ENCODE results near the gene NPAS2. TPM values are rescaled to one million over a fixed set of nuclear protein-coding genes. Genes with fewer than 3 reads are reported as not detected.

NPAS2 gene
- total RNA-seq, 4 donors from 2014 or later, result 4.7 to 131 (median 11.2) TPM

DNA sequence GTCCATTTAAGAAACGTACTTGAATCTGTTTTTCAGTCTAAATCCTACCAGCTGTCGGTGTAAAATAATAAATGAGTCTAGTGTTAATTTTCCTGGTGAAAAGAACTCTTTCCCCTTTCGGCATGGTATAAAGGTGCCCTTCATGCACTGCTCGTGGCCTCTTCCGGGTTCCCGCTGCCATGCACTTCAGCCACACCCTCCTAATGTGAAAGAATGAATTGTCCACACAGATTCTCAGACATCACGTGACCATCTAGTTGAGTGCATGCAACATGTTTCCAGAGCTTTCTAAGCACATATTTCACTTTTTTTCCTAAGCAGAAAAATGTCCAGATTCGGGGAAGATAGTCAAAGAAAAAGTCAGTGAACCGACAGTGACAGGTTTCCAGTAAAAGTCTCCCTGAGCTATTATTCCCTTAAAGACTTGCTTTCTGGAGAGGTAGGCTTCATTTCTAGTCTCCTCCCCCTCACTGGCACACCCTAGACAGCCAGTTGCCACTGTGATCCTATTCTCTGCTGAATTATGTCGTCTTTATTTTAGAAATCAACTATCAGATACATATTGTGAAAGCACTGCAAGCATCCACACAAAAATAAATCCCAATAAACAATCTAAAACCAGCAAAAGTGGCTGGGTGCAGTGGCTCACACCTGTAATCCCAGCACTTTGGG lies 116.3 kb downstream of the NPAS2 start:
- TF ChIP-seq, protein P1, sequence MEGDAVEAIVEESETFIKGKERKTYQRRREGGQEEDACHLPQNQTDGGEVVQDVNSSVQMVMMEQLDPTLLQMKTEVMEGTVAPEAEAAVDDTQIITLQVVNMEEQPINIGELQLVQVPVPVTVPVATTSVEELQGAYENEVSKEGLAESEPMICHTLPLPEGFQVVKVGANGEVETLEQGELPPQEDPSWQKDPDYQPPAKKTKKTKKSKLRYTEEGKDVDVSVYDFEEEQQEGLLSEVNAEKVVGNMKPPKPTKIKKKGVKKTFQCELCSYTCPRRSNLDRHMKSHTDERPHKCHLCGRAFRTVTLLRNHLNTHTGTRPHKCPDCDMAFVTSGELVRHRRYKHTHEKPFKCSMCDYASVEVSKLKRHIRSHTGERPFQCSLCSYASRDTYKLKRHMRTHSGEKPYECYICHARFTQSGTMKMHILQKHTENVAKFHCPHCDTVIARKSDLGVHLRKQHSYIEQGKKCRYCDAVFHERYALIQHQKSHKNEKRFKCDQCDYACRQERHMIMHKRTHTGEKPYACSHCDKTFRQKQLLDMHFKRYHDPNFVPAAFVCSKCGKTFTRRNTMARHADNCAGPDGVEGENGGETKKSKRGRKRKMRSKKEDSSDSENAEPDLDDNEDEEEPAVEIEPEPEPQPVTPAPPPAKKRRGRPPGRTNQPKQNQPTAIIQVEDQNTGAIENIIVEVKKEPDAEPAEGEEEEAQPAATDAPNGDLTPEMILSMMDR (IDR thresholded peaks at IDR 0.05; ENCODE audit: low read depth), result no peak

DNA sequence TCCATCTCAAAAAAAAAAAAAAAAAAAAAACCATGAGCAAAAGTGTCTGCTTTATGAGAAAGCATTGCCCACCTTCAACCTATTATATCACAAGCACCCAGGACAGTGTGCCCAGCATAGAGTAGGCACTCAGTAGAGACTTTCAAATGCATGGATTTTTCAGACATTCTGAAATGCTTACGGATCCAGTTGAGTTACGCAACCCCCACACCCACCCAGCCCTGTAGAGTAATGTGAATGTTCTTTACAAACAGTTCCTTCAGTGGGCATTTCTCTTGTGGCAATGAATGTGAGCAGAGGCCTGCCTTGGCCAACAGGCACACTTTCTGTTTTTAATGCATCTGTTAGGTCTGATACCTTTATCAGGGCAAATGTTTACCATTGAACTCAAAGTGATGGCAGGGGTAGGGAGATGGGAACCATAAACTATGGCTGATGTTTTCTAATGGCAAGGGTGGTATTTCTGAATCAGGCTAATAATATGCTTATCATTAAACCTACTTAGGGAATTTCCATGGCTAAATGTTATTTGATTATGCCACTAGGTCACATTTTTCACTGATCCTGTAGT lies 117.1 kb downstream of the NPAS2 start:
- TF ChIP-seq, protein P1 (IDR thresholded peaks at IDR 0.05; ENCODE audit: low read depth), result no peak

DNA sequence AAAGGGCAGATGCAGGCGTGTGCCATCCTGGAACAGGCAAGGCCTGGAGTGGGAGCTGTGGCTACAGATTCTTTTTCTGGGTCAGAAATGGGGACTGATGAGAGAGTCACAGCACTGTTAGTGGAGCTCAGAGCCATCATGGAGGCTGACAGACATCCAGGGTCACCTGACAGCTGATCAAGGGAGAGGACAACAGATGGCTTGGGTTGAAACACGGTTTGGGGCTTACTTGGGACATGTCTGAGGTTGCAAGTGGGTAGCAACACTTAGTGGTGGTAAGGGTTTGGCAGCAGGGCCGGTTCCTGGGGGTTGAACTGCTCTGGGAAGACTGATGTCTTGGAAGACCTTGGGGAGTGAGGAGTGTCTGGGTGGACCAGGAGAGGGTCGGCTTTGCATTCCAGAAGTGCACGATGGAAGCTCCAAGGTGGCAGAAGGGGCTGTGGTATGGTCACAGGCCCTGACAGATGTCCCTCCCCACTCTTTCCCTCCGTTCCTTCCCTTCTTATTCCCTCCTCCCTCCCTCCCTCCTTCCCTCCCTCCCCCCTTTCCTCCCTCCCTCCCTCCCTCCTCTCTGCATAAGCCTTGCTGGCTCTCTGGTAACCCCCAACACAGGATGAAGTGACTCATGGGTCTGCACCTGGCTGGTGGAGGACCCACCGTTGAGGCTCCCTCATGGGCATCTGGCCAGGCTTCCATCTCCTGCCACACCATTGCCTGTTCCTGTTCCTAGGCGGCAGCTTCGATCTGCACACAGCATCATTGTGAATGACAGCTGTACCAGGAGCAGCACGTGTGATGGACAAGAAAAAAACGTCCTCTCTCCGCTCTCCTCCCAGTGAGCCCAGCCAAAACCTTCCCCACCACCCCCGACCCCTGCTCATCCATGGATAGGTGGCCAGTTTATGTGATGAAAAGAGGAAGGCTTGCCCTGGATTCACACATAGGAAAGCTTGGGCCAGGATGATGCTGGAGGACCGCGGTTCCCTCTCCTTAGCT lies 118.4 kb downstream of the NPAS2 start:
- TF ChIP-seq, protein P1 (IDR thresholded peaks at IDR 0.05; ENCODE audit: low read depth), result no peak

DNA sequence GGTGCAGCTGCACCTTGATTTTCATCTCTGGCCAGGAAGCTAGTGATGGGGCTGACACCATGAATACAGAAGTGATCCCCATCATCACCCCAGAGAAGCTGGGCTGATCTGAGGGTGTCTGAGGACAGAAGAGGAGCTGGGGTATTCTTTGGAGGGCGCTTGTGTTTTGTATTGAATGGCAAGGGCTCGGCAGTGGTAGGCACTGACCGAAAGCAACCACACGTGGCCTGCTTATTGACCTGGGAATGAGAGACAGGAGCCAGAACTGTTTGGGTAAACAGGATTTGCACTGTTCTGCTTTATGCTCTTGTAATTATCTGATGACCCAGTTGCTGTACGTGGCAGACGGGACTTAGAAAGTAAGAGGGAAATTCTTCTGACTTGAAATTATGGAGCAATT lies 119.5 kb downstream of the NPAS2 start:
- TF ChIP-seq, protein P1 (IDR thresholded peaks at IDR 0.05; ENCODE audit: low read depth), result no peak

DNA sequence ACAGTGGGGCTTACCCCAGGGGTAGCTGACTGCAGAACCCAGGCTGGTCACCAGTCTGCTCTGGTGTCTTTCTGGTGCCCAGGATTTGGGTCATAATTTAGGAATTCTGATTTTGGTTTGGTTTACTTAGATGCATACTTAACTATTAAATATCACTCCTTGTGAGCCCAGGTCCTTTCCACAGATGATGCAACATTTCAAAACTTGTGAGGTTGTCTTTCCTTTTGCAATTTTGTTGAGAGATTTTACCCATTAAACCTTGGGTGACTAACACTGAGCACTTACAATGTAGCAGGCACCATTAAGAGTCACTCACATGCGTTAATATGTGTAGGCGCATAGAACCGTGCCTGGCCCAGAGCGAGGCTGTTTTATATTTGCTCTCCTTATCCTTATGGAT lies 120.3 kb downstream of the NPAS2 start:
- TF ChIP-seq, protein P1 (IDR thresholded peaks at IDR 0.05; ENCODE audit: low read depth), result no peak

DNA sequence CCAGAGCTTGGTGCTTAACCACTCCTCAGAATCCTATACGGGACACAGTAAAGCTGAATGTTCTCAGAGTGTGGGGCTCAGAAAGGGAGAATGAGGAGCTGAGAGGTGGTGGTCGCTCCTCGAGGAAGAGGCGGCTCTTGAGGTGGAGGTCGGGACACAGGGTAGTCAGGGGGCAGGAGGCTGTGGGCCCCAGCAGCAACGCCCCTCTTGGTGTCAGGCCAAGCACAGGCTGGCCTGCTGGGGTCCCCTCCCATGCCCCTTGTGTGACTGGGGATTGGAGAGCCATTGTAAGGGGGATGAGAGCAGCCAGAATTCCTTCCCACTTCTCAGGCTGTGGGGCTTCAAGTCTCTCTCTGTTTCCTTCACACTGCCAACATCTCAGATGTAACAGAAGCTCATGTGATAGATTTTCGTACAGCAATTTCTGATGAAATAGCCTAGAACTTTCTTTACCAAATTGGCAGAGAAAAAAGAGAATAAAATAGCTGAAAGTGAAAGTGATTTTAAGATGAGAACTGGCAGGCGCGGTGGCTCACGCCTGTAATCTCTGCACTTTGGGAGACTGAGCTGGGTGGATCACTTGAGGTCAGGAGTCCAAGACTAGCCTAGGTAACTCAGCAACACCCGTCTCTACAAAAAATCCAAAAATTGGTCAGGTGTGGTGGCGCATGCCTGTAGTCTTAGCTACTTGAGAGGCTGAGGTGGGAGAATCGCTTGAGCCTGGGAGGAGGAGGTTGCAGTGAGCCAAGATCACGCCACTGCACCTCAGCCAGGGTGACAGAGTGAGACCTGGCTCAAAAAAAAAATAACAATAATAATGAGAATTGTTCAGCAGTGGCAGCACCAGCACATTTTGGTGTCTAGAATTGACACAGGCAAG lies 121.1 kb downstream of the NPAS2 start:
- TF ChIP-seq, protein P1 (IDR thresholded peaks at IDR 0.05; ENCODE audit: low read depth), result no peak
